Neural cell (in vitro differentiated cells): ENCODE data around the gene GPN1. TPM values are rescaled to one million over a fixed set of nuclear protein-coding genes. Genes with fewer than 3 reads are reported as not detected.

Experiments used
- H2AFZ ChIP-seq: fragments of 200-600, 300-800 bp; sonication (generic), shearing (Covaris generic); 2 replicates; pipeline ENCODE4 v1.6.0; 2014; ENCODE audit warnings: low read depth, mild to moderate bottlenecking, antibody characterized with exemption, low read length, moderate library complexity
- H3F3A ChIP-seq: fragments of 200-600 bp; shearing (Covaris generic); 2 replicates; pipeline ENCODE4 v1.6.1; 2016; ENCODE audit warnings: mild to moderate bottlenecking, moderate library complexity, mixed read lengths, antibody characterized with exemption, low read length; ENCODE audit not compliant: insufficient read depth, poor library complexity, severe bottlenecking
- H3K27ac ChIP-seq: fragments of 200-600, 300-800 bp; sonication (generic), shearing (Covaris generic); 2 replicates; pipeline ENCODE4 v1.5.1; 2014; ENCODE audit warnings: mild to moderate bottlenecking, low read length, moderate library complexity
- H3K27me3 ChIP-seq: fragments of 300-800, 200-600 bp; sonication (generic), shearing (Covaris generic); 2 replicates; pipeline ENCODE4 v1.6.0; 2014; ENCODE audit warnings: mild to moderate bottlenecking, low read depth, low read length, moderate library complexity; ENCODE audit not compliant: insufficient read depth
- H3K36me3 ChIP-seq: fragments of 300-800, 200-600 bp; sonication (generic), shearing (Covaris generic); 2 replicates; pipeline ENCODE4 v1.5.1; 2014; ENCODE audit warnings: mild to moderate bottlenecking, antibody characterized with exemption, low read length, moderate library complexity; ENCODE audit not compliant: insufficient read depth
- H3K4me2 ChIP-seq: fragments of 300-800, 200-600 bp; sonication (generic), shearing (Covaris generic); 2 replicates; pipeline ENCODE4 v1.6.0; 2014; ENCODE audit warnings: mild to moderate bottlenecking, low read length
- H3K4me3 ChIP-seq: fragments of 300-800, 200-600 bp; sonication (generic), shearing (Covaris generic); 2 replicates; pipeline ENCODE4 v1.5.1; 2014; ENCODE audit warnings: mild to moderate bottlenecking, low read length, moderate library complexity
- H3K79me2 ChIP-seq: fragments of 200-600 bp; shearing (Covaris generic); replicated peaks from 2 replicates; pipeline ENCODE4 v1.6.0; 2014; ENCODE audit warnings: mild to moderate bottlenecking, low read length, moderate library complexity; ENCODE audit not compliant: insufficient read depth
- H3K9ac ChIP-seq: fragments of 300-800, 200-600 bp; sonication (generic), shearing (Covaris generic); 2 replicates; pipeline ENCODE4 v1.6.1; 2016; ENCODE audit warnings: mild to moderate bottlenecking, low read length, mixed read lengths
- H3K9me2 ChIP-seq: fragments of 200-600 bp; shearing (Covaris generic); 2 replicates; pipeline ENCODE4 v1.6.1; 2016; ENCODE audit warnings: mild to moderate bottlenecking, low read length, mixed read lengths; ENCODE audit not compliant: insufficient read depth
- H3K9me3 ChIP-seq: fragments of 200-600, 300-800 bp; sonication (generic), shearing (Covaris generic); 2 replicates; pipeline ENCODE4 v1.6.1; 2016; ENCODE audit warnings: mild to moderate bottlenecking, mixed run types, low read length, moderate library complexity, mixed read lengths
- H4K20me1 ChIP-seq: fragments of 200-600 bp; shearing (Covaris generic); 2 replicates; pipeline ENCODE4 v1.6.1; 2016; ENCODE audit warnings: mild to moderate bottlenecking, mixed run types; ENCODE audit not compliant: insufficient read depth
- CTCF ChIP-seq: fragments of 450-650 bp; IDR thresholded peaks from 2 replicates; pipeline ENCODE4 v1.5.1; 2014; ENCODE audit warnings: antibody characterized with exemption, mild to moderate bottlenecking, moderate library complexity; ENCODE audit not compliant: poor library complexity, severe bottlenecking
- EP300 ChIP-seq: fragments of 450-650 bp; conservative IDR thresholded peaks from 2 replicates; pipeline ENCODE4 v1.6.1; 2014; ENCODE audit warnings: antibody characterized with exemption, mild to moderate bottlenecking, moderate library complexity; ENCODE audit not compliant: poor library complexity, severe bottlenecking
- EZH2 ChIP-seq: fragments of 200-600, 300-800 bp; shearing (Covaris generic), sonication (generic); IDR thresholded peaks from 2 replicates; pipeline ENCODE4 v1.6.1; 2014; ENCODE audit warnings: antibody characterized with exemption, low read length, borderline replicate concordance, mild to moderate bottlenecking; ENCODE audit not compliant: insufficient read depth, poor library complexity, severe bottlenecking
- MXI1 ChIP-seq: fragments of 450-650 bp; conservative IDR thresholded peaks from 2 replicates; pipeline ENCODE4 v1.6.1; 2014; ENCODE audit warnings: antibody characterized with exemption, mild to moderate bottlenecking; ENCODE audit not compliant: poor library complexity, severe bottlenecking
- POLR2AphosphoS5 ChIP-seq: IDR thresholded peaks from 2 replicates; pipeline ENCODE4 v1.6.1; 2012
- RAD21 ChIP-seq: fragments of 450-650 bp; conservative IDR thresholded peaks from 2 replicates; pipeline ENCODE4 v1.6.1; 2014; ENCODE audit warnings: antibody characterized with exemption, mild to moderate bottlenecking, moderate library complexity
- REST ChIP-seq: IDR thresholded peaks from 2 replicates; pipeline ENCODE4 v1.6.1; 2012; ENCODE audit warnings: borderline replicate concordance
- SMC3 ChIP-seq: fragments of 450-650 bp; conservative IDR thresholded peaks from 2 replicates; pipeline ENCODE4 v1.6.1; 2014; ENCODE audit warnings: antibody characterized with exemption, mild to moderate bottlenecking, moderate library complexity; ENCODE audit not compliant: poor library complexity
- TAF1 ChIP-seq: IDR thresholded peaks from 2 replicates; pipeline ENCODE4 v1.6.1; 2012; ENCODE audit warnings: low read depth
- polyA plus RNA-seq: library from polyadenylated mRNA; depleted of rRNA; stranded (reverse); fragments of >200 nt; gene quantifications from 2 replicates; pipeline ENCODE4 v1.2.3, GENCODE V29; 2014

Gene GPN1
- polyA plus RNA-seq, 1 donor from 2014 or later = 48.2 TPM

GRCh38 chr2:27634291-27634690 lies 5.4 kb downstream of the GPN1 start:
- TF ChIP-seq MXI1 (no peak), SMC3 (no peak), EZH2 (no peak), EP300 (no peak), CTCF (no peak), POLR2AphosphoS5 (no peak), TAF1 (no peak), REST (no peak), RAD21 (no peak)
- peaks cover 5% of the 10 kb centered on the region for H3K79me2 ChIP-seq
- H3F3A ChIP-seq = no peaks in the 10 kb centered on the region
- no peak overlapping the region for H3K9ac ChIP-seq
- H3K27me3 ChIP-seq = no peaks in the 10 kb centered on the region
- H4K20me1 ChIP-seq = no peaks in the 10 kb centered on the region
- no peak overlapping the region for H3K4me3 ChIP-seq
- H3K4me2 ChIP-seq = no peak overlapping the region
- H2AFZ ChIP-seq = no peak overlapping the region
- H3K27ac ChIP-seq = no peak overlapping the region
- peaks cover 6% of the 10 kb centered on the region for H3K36me3 ChIP-seq
- H3K9me3 ChIP-seq = no peaks in the 10 kb centered on the region
- no peaks in the 10 kb centered on the region for H3K9me2 ChIP-seq

GRCh38 chr2:27636766-27637165 lies 7.9 kb downstream of the GPN1 start:
- no peaks in the 10 kb centered on the region for H3K36me3 ChIP-seq
- no peaks in the 10 kb centered on the region for H3F3A ChIP-seq
- H3K9ac ChIP-seq = no peak overlapping the region
- H3K79me2 ChIP-seq = no peaks in the 10 kb centered on the region
- TF ChIP-seq EZH2 = no peak
- no peak for TF ChIP-seq CTCF
- no peak for TF ChIP-seq SMC3
- no peak for TF ChIP-seq RAD21
- no peak for TF ChIP-seq REST
- no peak for TF ChIP-seq MXI1
- no peak for TF ChIP-seq POLR2AphosphoS5
- TF ChIP-seq EP300 = no peak
- TF ChIP-seq TAF1 = no peak
- no peak overlapping the region for H2AFZ ChIP-seq
- H3K4me3 ChIP-seq = no peak overlapping the region
- H3K9me3 ChIP-seq = no peaks in the 10 kb centered on the region
- no peaks in the 10 kb centered on the region for H3K9me2 ChIP-seq
- H3K4me2 ChIP-seq = no peak overlapping the region
- no peaks in the 10 kb centered on the region for H3K27me3 ChIP-seq
- H4K20me1 ChIP-seq = no peaks in the 10 kb centered on the region
- H3K27ac ChIP-seq = no peak overlapping the region
